HCT116 (cell line): Measurements from ENCODE around the gene HERPUD2. TPM values are rescaled to one million over a fixed set of nuclear protein-coding genes. Genes with fewer than 3 reads are reported as not detected.

Source experiments
- ATAC-seq: fragments of 200-7000 bp; cut with Tn5 transposase; 2 replicates; pipeline ENCODE4 v1.9.1; 2020; ENCODE audit warnings: mild to moderate bottlenecking, moderate library complexity
- BruUV-seq: library from RNA; stranded (reverse); fragments of 400-500 nt; replicated peaks from 2 replicates; lab custom pipeline; 2021; lab: Mats Ljungman, UMichigan
- CTCF ChIA-PET: fragments of 300-600 bp; sonication (Branson Sonifier 250); formaldehyde crosslinking; loops from one replicate; lab custom pipeline; 2021; ENCODE audit warnings: antibody characterized with exemption; lab: Charles Lee
- POLR2A ChIA-PET: fragments of 300-600, 350-600 bp; sonication (Branson Sonifier 250); formaldehyde crosslinking; loops from one replicate; lab custom pipeline; 2021; ENCODE audit warnings: antibody characterized with exemption; lab: Charles Lee
- RAD21 ChIA-PET, 2 experiments: fragments of 300-600 bp; sonication (Branson Sonifier 250); formaldehyde crosslinking; loops; one replicate each; lab custom pipeline; 2023; ENCODE audit warnings: low total read pairs in 2 of 2; ENCODE audit not compliant: uncharacterized antibody in 2 of 2, unreplicated experiment in 2 of 2, low non-redundant PET in 1 of 2; lab: Charles Lee
- DNase-seq: peaks from one replicate; pipeline ENCODE4 v3.0.0-alpha.2; 2010; ENCODE audit warnings: low read depth, low spot score
- H2AFZ ChIP-seq: fragments of 200-600 bp; shearing (Covaris generic), sonication (generic); 2 replicates; pipeline ENCODE4 v1.6.1; 2017; ENCODE audit warnings: low read depth, mixed run types, mixed read lengths, antibody characterized with exemption, low read length; ENCODE audit not compliant: poor library complexity, severe bottlenecking
- H3K27ac ChIP-seq: 2 replicates; pipeline ENCODE4 v1.5.1; 2012; ENCODE audit warnings: low read depth, low read length
- H3K27me3 ChIP-seq: fragments of 200-600 bp; sonication (generic); 2 replicates; pipeline ENCODE4 v1.6.1; 2016; ENCODE audit warnings: mixed run types, low read length, mixed read lengths; ENCODE audit not compliant: insufficient read depth
- H3K36me3 ChIP-seq, 2 experiments: fragments of 200-500 bp in 1 of 2; fragments of 200-600 bp in 1 of 2; sonication (Bioruptor generic) in 1 of 2; sonication (generic) in 1 of 2; 2 replicates each; pipeline versions ENCODE4 v1.5.1 to v1.6.1; 2014 to 2016; ENCODE audit warnings: low read length in 2 of 2, inconsistent platforms in 1 of 2, mixed read lengths in 1 of 2, mixed run types in 1 of 2; ENCODE audit not compliant: insufficient read depth in 2 of 2, control insufficient read depth in 1 of 2
- H3K4me1 ChIP-seq, 2 experiments: fragments of 200-600 bp in 1 of 2; sonication (generic) in 1 of 2; 2 replicates each; pipeline versions ENCODE4 v1.5.1 to v1.6.1; 2012 to 2017; ENCODE audit warnings: low read length in 2 of 2, inconsistent platforms in 1 of 2, mild to moderate bottlenecking in 1 of 2, mixed read lengths in 1 of 2, mixed run types in 1 of 2, moderate library complexity in 1 of 2; ENCODE audit not compliant: insufficient read depth in 2 of 2, control insufficient read depth in 1 of 2
- H3K4me2 ChIP-seq: fragments of 200-600 bp; sonication (generic); 2 replicates; pipeline ENCODE4 v1.6.1; 2017; ENCODE audit warnings: mixed run types, low read length, mixed read lengths
- H3K4me3 ChIP-seq, 2 experiments: fragments of 200-600 bp in 1 of 2; sonication (generic) in 1 of 2; replicated peaks in 1 of 2; 2 replicates each; pipeline ENCODE4 v1.5.1; 2011 to 2016; ENCODE audit warnings: low read length in 2 of 2, control low read depth in 1 of 2, low read depth in 1 of 2, mild to moderate bottlenecking in 1 of 2, mixed read lengths in 1 of 2, mixed run types in 1 of 2
- H3K79me2 ChIP-seq: fragments of 200-600 bp; sonication (generic); 2 replicates; pipeline ENCODE4 v1.6.1; 2017; ENCODE audit warnings: mild to moderate bottlenecking, mixed run types, low read length, moderate library complexity, mixed read lengths; ENCODE audit not compliant: insufficient read depth
- H3K9ac ChIP-seq: fragments of 200-600 bp; sonication (generic); 2 replicates; pipeline ENCODE4 v1.6.1; 2016; ENCODE audit warnings: low read length, mixed read lengths
- H3K9me2 ChIP-seq: fragments of 200-600 bp; sonication (generic), shearing (Covaris generic); 2 replicates; pipeline ENCODE4 v1.6.1; 2017; ENCODE audit warnings: mixed run types, mild to moderate bottlenecking, moderate library complexity; ENCODE audit not compliant: insufficient read depth
- H3K9me3 ChIP-seq, 2 experiments: fragments of 200-500 bp in 1 of 2; fragments of 200-600 bp in 1 of 2; sonication (Bioruptor generic) in 1 of 2; sonication (generic) in 1 of 2; 2 replicates each; pipeline ENCODE4 v1.6.1; 2014 to 2017; ENCODE audit warnings: low read length in 2 of 2, mixed read lengths in 2 of 2, inconsistent platforms in 1 of 2, low read depth in 1 of 2, mild to moderate bottlenecking in 1 of 2, mixed run types in 1 of 2, moderate library complexity in 1 of 2; ENCODE audit not compliant: control insufficient read depth in 1 of 2, insufficient read depth in 1 of 2
- H4K20me1 ChIP-seq: fragments of 200-600 bp; sonication (generic), shearing (Covaris generic); 2 replicates; pipeline ENCODE4 v1.6.1; 2017; ENCODE audit warnings: mixed run types, mild to moderate bottlenecking, moderate library complexity; ENCODE audit not compliant: insufficient read depth
- CEBPB ChIP-seq: IDR thresholded peaks from 2 replicates; pipeline ENCODE4 v1.6.1; 2012; ENCODE audit warnings: low read depth
- CTCF ChIP-seq, 3 experiments: fragments of 200-600 bp in 1 of 3; sonication (generic) in 1 of 3; IDR thresholded peaks in 2 of 3; conservative IDR thresholded peaks in 1 of 3; 2 replicates each; pipeline ENCODE4 v1.5.1; 2012 to 2017; ENCODE audit warnings: low read depth in 2 of 3, low read length in 2 of 3, antibody characterized with exemption in 1 of 3, borderline replicate concordance in 1 of 3, control low read depth in 1 of 3, mild to moderate bottlenecking in 1 of 3, mixed read lengths in 1 of 3, mixed run types in 1 of 3, moderate library complexity in 1 of 3; ENCODE audit not compliant: insufficient read depth in 1 of 3
- EZH2 ChIP-seq: fragments of 200-600 bp; sonication (generic); IDR thresholded peaks from 2 replicates; pipeline ENCODE4 v1.6.1; 2017; ENCODE audit warnings: antibody characterized with exemption, mixed run types
- EZH2phosphoT487 ChIP-seq: fragments of 200-600 bp; IDR thresholded peaks from 2 replicates; pipeline ENCODE4 v1.6.1; 2018; ENCODE audit warnings: antibody characterized with exemption, borderline replicate concordance
- POLR2A ChIP-seq: IDR thresholded peaks from 2 replicates; pipeline ENCODE4 v1.7.0; 2011; ENCODE audit warnings: borderline replicate concordance; ENCODE audit not compliant: insufficient read depth, insufficient read length; ENCODE audit errors: extremely low read depth
- RAD21 ChIP-seq: IDR thresholded peaks from 2 replicates; pipeline ENCODE4 v1.6.1; 2012; ENCODE audit warnings: low read depth, mild to moderate bottlenecking
- SP1 ChIP-seq: IDR thresholded peaks from 2 replicates; pipeline ENCODE4 v1.6.1; 2012; ENCODE audit warnings: low read depth
- intact Hi-C: fragments of 100-400 bp; cut with micrococcal nuclease; formaldehyde crosslinking; loops from 2 replicates; pipeline ENCODE4 v1.10.0; 2022
- total RNA-seq: library from RNA; stranded (reverse); gene quantifications from one replicate; pipeline ENCODE4 v1.2.1, GENCODE V29; 2021; ENCODE audit not compliant: unreplicated experiment

The HERPUD2 gene
- total RNA-seq, 1 experiment from 2014 or later, result 20.5 TPM

GRCh38 chr7:35624299-35625186, 70.4 kb downstream of the HERPUD2 start (continued):
- peak; percentile 63 to 94 (median 80); a peak in 5 of 6 replicates for TF ChIP-seq CTCF (IDR thresholded peaks at IDR 0.05 in 2 of 3, conservative IDR thresholded peaks at IDR 0.05 in 1 of 3; ENCODE audit: borderline replicate concordance in 1 of 3, insufficient read depth in 1 of 3, low read depth in 2 of 3, low read length in 2 of 3)

- no TSS peak for BruUV-seq
- CTCF ChIA-PET, result interaction anchor here (1.2 to 1.8 kb wide), 6 partner anchors 27 to 551 kb away, joined by 3 to 9 read pairs (median 4); no protein-coding TSS in a partner anchor
- no peak for DNase-seq
Observed at GRCh38 chr7:35623381-35623780, 71.6 kb downstream of the HERPUD2 start.

More at GRCh38 chr7:35623381-35623780, 71.6 kb downstream of the HERPUD2 start:
- H3K4me2 ChIP-seq, result no peak overlapping the region
- H3K9me3 ChIP-seq, result no peaks in the 10 kb centered on the region
- no peak overlapping the region for H3K4me3 ChIP-seq
- POLR2A ChIA-PET, result no interaction called here
- intact Hi-C loops, result no loop called here
- no peak overlapping the region for H3K9ac ChIP-seq
- no peak for ATAC-seq
- no peaks in the 10 kb centered on the region for H3K79me2 ChIP-seq
- no peaks in the 10 kb centered on the region for H3K27me3 ChIP-seq
- no peak overlapping the region for H2AFZ ChIP-seq
- H3K9me2 ChIP-seq, result no peaks in the 10 kb centered on the region
- no peaks in the 10 kb centered on the region for H3K4me1 ChIP-seq
- no peaks in the 10 kb centered on the region for H3K36me3 ChIP-seq
- no peak overlapping the region for H3K27ac ChIP-seq
- TF ChIP-seq RAD21 (no peak), EZH2phosphoT487 (no peak), EZH2 (no peak), POLR2A (no peak), CEBPB (no peak), SP1 (no peak)
- RAD21 ChIA-PET, result no interaction called here
- H4K20me1 ChIP-seq, result no peaks in the 10 kb centered on the region
